Parathyroid adenoma (tissue), 2 donors: ENCODE data around the gene CTDSPL.
"Not testable (repeated sequence)": the region's sequence is repeated elsewhere in the genome, so short reads cannot be mapped to it uniquely, and the experiment has no call there.

ENCODE experiments used
- H2AFZ ChIP-seq: fragments of 300-600 bp; sonication (generic); one replicate; pipeline ENCODE4 v1.7.0; 2017; ENCODE audit warnings: antibody characterized with exemption, mild to moderate bottlenecking
- H3K27ac ChIP-seq: fragments of 300-600 bp; sonication (generic); one replicate; pipeline ENCODE4 v1.7.0; 2017
- H3K27me3 ChIP-seq: fragments of 300-600 bp; sonication (generic); one replicate; pipeline ENCODE4 v1.7.0; 2017; ENCODE audit warnings: low read length; ENCODE audit not compliant: control insufficient read depth, insufficient read depth
- H3K36me3 ChIP-seq: fragments of 300-600 bp; sonication (generic); one replicate; pipeline ENCODE4 v1.7.0; 2017; ENCODE audit warnings: low read length; ENCODE audit not compliant: control insufficient read depth, insufficient read depth
- H3K4me1 ChIP-seq: fragments of 300-600 bp; sonication (generic); one replicate; pipeline ENCODE4 v1.7.0; 2017; ENCODE audit warnings: control low read depth
- H3K4me2 ChIP-seq: fragments of 300-600 bp; sonication (generic); one replicate; pipeline ENCODE4 v1.7.0; 2017; ENCODE audit warnings: low read length
- H3K4me3 ChIP-seq: fragments of 300-600 bp; sonication (generic); one replicate; pipeline ENCODE4 v1.7.0; 2017; ENCODE audit warnings: low read depth, low read length
- H3K79me2 ChIP-seq: fragments of 300-600 bp; sonication (generic); one replicate; pipeline ENCODE4 v1.7.0; 2017; ENCODE audit warnings: control low read depth
- H3K9ac ChIP-seq: fragments of 300-600 bp; sonication (generic); one replicate; pipeline ENCODE4 v1.7.0; 2017; ENCODE audit warnings: mild to moderate bottlenecking
- H3K9me3 ChIP-seq: fragments of 300-600 bp; sonication (generic); one replicate; pipeline ENCODE4 v1.7.0; 2017; ENCODE audit warnings: low read length; ENCODE audit not compliant: control insufficient read depth
- CTCF ChIP-seq: fragments of 300-600 bp; sonication (generic); IDR thresholded peaks from one replicate; pipeline ENCODE4 v1.7.0; 2017; ENCODE audit warnings: antibody characterized with exemption, mild to moderate bottlenecking
- donor health status: primary hyperparathyroidism.

CTDSPL gene

GRCh38 chr3:37986479-37987314 is 125.0 kb downstream of the CTDSPL start:
- Histone ChIP-seq H2AFZ (no peak overlapping the region), H3K36me3 (no peaks in the 10 kb centered on the region), H3K27ac (no peak overlapping the region), H3K4me2 (no peak overlapping the region), H3K4me3 (no peak overlapping the region), H3K9ac (no peak overlapping the region), H3K27me3 (no peaks in the 10 kb centered on the region), H3K9me3 (no peaks in the 10 kb centered on the region), H3K79me2 (no peaks in the 10 kb centered on the region), H3K4me1 (no peaks in the 10 kb centered on the region)
- TF ChIP-seq CTCF: no peak

- no peak overlapping the region for H3K27ac ChIP-seq
- H3K79me2 ChIP-seq: no peaks in the 10 kb centered on the region
- no peak for TF ChIP-seq CTCF
- no peak overlapping the region for H3K4me2 ChIP-seq
- H2AFZ ChIP-seq: no peak overlapping the region
- H3K9ac ChIP-seq: no peak overlapping the region
- H3K4me3 ChIP-seq: no peak overlapping the region
- no peaks in the 10 kb centered on the region for H3K9me3 ChIP-seq
- H3K4me1 ChIP-seq: no peaks in the 10 kb centered on the region
- no peaks in the 10 kb centered on the region for H3K27me3 ChIP-seq
- no peaks in the 10 kb centered on the region for H3K36me3 ChIP-seq
Observed at GRCh38 chr3:37987315-37987697, 125.6 kb downstream of the CTDSPL start.

GRCh38 chr3:37987751-37988179 is 126.1 kb downstream of the CTDSPL start:
- Histone ChIP-seq H3K9ac (no peak overlapping the region), H3K9me3 (no peaks in the 10 kb centered on the region), H3K36me3 (no peaks in the 10 kb centered on the region), H3K4me2 (no peak overlapping the region), H2AFZ (no peak overlapping the region), H3K79me2 (no peaks in the 10 kb centered on the region), H3K27ac (no peak overlapping the region), H3K4me1 (no peaks in the 10 kb centered on the region), H3K27me3 (no peaks in the 10 kb centered on the region), H3K4me3 (no peak overlapping the region)
- no peak for TF ChIP-seq CTCF

DNA sequence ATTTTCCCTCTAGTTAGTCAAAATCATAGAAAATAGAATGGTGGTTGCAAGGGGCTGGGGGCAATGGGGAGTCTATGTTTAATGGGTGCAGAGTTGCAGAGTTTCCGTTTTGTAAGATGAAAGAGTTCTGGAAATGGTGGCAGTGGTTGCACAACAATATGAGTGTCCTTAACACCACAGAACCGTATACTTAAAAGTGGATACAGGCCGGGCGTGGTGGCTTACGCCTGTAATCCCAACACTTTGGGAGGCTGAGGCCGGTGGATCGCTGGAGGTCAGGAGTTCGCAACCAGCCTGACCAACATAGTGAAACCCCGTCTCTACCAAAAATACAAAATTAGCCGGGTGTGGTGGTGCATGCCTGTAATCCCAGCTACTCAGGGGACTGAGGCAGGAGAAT is 126.7 kb downstream of the CTDSPL start:
- not testable (repeated sequence) for H3K27ac ChIP-seq, H3K4me1 ChIP-seq, H3K27me3 ChIP-seq, H3K9ac ChIP-seq, H3K4me3 ChIP-seq, H3K79me2 ChIP-seq, H3K9me3 ChIP-seq, H3K36me3 ChIP-seq, H3K4me2 ChIP-seq, H2AFZ ChIP-seq

DNA sequence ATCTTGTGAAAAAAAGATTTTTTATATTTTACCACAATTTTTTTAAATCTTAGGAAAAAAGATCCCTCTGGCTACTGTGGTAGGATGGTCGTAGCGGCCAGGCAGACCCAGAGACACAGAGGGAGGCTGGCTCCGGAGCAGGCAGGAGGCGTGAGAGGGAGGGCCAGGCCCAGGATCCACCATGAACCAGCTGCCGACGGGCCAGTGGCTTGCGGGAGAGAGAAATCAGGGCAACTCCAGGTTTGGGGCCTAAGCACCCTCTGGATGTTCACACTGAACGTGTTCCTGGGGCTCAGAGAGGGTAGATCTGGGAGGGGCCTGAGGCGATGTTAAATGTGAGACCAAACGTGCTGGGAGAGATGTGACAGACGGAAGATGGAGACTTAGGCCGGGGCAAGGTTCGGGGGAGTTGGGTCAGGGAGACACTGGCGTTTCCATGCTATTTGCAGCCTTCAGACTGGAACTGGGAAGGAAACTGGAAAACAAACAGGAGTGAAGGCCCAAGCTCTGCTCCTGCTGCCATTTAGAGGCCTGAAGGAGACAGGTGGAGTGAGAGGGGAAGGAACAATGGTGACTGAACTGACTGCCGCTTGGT is 127.3 kb downstream of the CTDSPL start:
- no peak overlapping the region for H3K4me3 ChIP-seq
- H3K9me3 ChIP-seq: no peaks in the 10 kb centered on the region
- TF ChIP-seq CTCF: no peak
- no peaks in the 10 kb centered on the region for H3K79me2 ChIP-seq
- no peak overlapping the region for H3K27ac ChIP-seq
- H3K9ac ChIP-seq: no peak overlapping the region
- H3K4me2 ChIP-seq: no peak overlapping the region
- H3K4me1 ChIP-seq: no peaks in the 10 kb centered on the region
- H3K36me3 ChIP-seq: no peaks in the 10 kb centered on the region
- H2AFZ ChIP-seq: no peak overlapping the region
- no peaks in the 10 kb centered on the region for H3K27me3 ChIP-seq
